Mesothelial cell of epicardium (in vitro differentiated cells): ENCODE measurements around the gene CCDC93. TPM values are rescaled to one million over a fixed set of nuclear protein-coding genes. Genes with fewer than 3 reads are reported as not detected.

Source experiments
- DNase-seq, 2 experiments: peaks; one replicate each; pipeline ENCODE4 v3.0.0; 2021; ENCODE audit warnings: low spot score in 2 of 2; ENCODE audit not compliant: unreplicated experiment in 2 of 2
- H3K27ac Mint-ChIP-seq: 2 replicates; pipeline ENCODE4 v1.8.0; 2021; ENCODE audit warnings: mixed read lengths
- H3K27me3 Mint-ChIP-seq: 2 replicates; pipeline ENCODE4 v1.8.0; 2021; ENCODE audit warnings: low read depth, mixed read lengths
- H3K36me3 Mint-ChIP-seq: 2 replicates; pipeline ENCODE4 v1.8.0; 2021; ENCODE audit warnings: mixed read lengths
- H3K4me1 Mint-ChIP-seq: 2 replicates; pipeline ENCODE4 v1.8.0; 2021; ENCODE audit warnings: mixed read lengths
- H3K4me3 Mint-ChIP-seq: 2 replicates; pipeline ENCODE4 v1.8.0; 2021; ENCODE audit warnings: mild to moderate bottlenecking, moderate library complexity, mixed read lengths
- H3K9me3 Mint-ChIP-seq: 2 replicates; pipeline ENCODE4 v1.8.0; 2021; ENCODE audit warnings: mixed read lengths
- total RNA-seq: library from RNA; stranded (reverse); gene quantifications from 3 replicates; pipeline ENCODE4 v1.2.1, GENCODE V29; 2021
- TF ChIP-seq, protein P1 (sequence below): fragments of 200-600 bp; sonication (generic); IDR thresholded peaks from one replicate; pipeline ENCODE4 v1.5.0; 2021; ENCODE audit warnings: antibody characterized with exemption; ENCODE audit not compliant: unreplicated experiment

The CCDC93 gene
- total RNA-seq, 1 donor from 2014 or later = 46.9 TPM

DNA sequence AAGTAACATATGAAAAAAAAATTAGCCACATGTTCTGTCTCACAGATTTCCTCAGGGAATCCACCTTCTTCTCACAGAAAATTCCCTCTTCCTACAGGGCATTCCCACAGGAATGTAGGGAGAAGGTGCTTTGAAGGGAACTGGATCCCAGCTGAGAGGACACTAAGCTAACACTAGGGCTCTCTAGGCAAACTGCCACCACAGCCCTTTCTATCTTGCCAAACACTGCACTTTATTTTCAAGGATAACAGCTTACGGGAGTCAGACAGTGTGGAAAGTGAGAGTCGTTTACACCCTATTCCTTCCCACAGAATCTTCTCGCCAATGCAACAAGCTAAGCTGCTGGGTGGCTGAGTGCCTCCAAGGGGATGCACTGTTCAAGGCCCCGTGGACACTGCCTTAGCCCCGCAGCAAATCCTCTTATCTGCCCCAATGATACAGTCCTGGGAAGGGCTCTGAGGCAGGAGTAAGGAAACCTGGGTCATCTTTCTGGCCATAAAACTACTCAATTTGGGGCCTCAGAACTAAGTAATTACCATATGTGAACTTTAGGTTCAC lies 76.9 kb downstream of the CCDC93 start:
- TF ChIP-seq, protein P1, sequence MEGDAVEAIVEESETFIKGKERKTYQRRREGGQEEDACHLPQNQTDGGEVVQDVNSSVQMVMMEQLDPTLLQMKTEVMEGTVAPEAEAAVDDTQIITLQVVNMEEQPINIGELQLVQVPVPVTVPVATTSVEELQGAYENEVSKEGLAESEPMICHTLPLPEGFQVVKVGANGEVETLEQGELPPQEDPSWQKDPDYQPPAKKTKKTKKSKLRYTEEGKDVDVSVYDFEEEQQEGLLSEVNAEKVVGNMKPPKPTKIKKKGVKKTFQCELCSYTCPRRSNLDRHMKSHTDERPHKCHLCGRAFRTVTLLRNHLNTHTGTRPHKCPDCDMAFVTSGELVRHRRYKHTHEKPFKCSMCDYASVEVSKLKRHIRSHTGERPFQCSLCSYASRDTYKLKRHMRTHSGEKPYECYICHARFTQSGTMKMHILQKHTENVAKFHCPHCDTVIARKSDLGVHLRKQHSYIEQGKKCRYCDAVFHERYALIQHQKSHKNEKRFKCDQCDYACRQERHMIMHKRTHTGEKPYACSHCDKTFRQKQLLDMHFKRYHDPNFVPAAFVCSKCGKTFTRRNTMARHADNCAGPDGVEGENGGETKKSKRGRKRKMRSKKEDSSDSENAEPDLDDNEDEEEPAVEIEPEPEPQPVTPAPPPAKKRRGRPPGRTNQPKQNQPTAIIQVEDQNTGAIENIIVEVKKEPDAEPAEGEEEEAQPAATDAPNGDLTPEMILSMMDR = no peak
- H3K4me3 Mint-ChIP-seq = no peak overlapping the region
- H3K27ac Mint-ChIP-seq = no peak overlapping the region
- H3K4me1 Mint-ChIP-seq = no peaks in the 10 kb centered on the region
- H3K27me3 Mint-ChIP-seq = no peaks in the 10 kb centered on the region
- no peak for DNase-seq
- peaks cover 24% of the 10 kb centered on the region for H3K36me3 Mint-ChIP-seq
- H3K9me3 Mint-ChIP-seq = no peaks in the 10 kb centered on the region

DNA sequence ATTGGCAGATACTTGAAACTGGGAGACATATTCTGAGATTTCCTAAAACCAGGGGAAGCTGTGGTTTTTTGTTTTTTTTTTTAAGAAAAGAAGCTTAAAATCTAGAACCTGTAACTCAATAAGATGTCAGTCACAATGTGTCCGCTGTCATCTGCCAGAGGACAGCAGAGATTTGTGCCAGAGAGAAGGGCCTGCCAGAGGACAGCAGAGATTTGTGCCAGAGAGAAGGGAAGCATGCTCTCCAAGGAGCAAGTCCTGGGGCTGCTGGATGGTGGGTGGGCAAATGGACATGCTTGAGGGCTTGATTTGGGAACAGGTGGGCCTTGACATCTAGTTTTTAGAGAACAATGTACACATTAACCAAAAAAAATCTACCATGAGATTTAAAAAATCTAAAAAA lies 77.9 kb downstream of the CCDC93 start:
- TF ChIP-seq, protein P1 = no peak
- peaks cover 29% of the 10 kb centered on the region for H3K36me3 Mint-ChIP-seq
- H3K27me3 Mint-ChIP-seq = no peaks in the 10 kb centered on the region
- no peaks in the 10 kb centered on the region for H3K4me1 Mint-ChIP-seq
- no peak for DNase-seq
- no peak overlapping the region for H3K27ac Mint-ChIP-seq
- no peaks in the 10 kb centered on the region for H3K9me3 Mint-ChIP-seq
- H3K4me3 Mint-ChIP-seq = no peak overlapping the region

DNA sequence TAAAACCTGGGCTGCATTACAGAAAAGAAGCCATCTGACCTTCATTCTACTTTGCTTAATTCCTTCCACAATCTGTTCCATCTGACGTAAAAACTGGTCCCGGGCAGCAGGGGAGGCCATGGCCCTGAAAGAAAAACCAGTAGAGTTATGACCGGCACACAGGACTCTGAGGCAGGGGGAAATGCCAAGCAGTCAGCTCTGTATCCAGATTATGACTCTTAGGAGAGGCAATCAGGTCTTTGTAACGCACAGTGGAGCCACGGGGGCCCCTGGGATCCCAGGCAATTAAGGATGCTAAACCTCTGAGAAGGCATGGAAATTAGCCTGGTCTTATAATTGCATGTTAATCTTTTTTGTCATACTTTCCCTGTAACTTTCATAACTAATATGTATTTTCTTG lies 78.4 kb downstream of the CCDC93 start:
- TF ChIP-seq, protein P1 = no peak
- H3K27me3 Mint-ChIP-seq = no peaks in the 10 kb centered on the region
- DNase-seq = no peak
- H3K9me3 Mint-ChIP-seq = no peaks in the 10 kb centered on the region
- peaks cover 33% of the 10 kb centered on the region for H3K36me3 Mint-ChIP-seq
- no peak overlapping the region for H3K4me3 Mint-ChIP-seq
- H3K4me1 Mint-ChIP-seq = no peaks in the 10 kb centered on the region
- H3K27ac Mint-ChIP-seq = no peak overlapping the region

DNA sequence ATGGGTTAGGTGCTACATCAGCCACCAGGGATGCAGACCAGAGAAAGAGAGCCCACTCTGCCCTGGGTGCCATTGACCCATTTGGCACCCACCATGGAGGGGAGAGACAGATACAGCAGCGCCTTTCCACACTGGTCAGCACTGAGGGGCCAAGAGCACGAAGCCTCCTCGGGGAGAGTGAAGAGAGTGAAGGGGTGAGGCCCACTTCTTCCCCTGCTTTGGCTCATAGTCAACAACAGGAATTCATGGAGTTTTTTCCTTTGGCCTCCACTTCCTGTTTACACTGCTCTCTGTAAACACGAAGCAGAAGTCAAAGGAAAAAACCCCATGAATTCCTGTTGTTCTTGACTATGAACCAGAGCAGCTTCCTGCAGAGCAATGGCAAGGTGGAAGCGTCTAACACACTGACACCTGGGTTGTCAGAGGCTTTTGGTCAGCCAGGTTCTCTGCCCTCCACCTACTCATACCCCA lies 80.0 kb downstream of the CCDC93 start:
- Mint-ChIP-seq H3K9me3 (no peaks in the 10 kb centered on the region), H3K4me3 (no peak overlapping the region), H3K36me3 (peaks cover 43% of the 10 kb centered on the region), H3K27ac (no peak overlapping the region), H3K27me3 (no peaks in the 10 kb centered on the region), H3K4me1 (no peaks in the 10 kb centered on the region)
- DNase-seq = no peak
- TF ChIP-seq, protein P1 = no peak

DNA sequence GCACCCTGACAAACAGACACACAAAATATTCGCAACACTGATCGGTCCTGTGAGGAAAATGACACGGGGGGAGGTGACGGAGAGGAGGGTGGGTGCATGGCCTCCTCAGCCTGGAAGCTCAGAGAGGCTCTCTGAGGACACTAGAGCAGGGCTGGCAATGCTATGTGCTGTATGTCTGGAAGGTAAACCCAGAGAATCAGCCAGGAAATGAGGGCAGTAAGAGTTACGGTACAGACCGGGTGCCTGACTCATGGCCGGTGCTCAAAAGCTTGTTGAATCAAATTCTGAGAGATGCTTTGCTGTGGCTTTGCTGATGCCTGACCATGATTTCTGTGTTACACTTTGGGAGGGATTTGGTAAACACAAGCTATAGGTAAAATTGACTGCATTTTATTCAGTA lies 81.9 kb downstream of the CCDC93 start:
- no peak overlapping the region for H3K4me3 Mint-ChIP-seq
- no peak for DNase-seq
- H3K4me1 Mint-ChIP-seq = no peaks in the 10 kb centered on the region
- H3K9me3 Mint-ChIP-seq = peaks cover 9% of the 10 kb centered on the region
- H3K27ac Mint-ChIP-seq = no peak overlapping the region
- no peaks in the 10 kb centered on the region for H3K27me3 Mint-ChIP-seq
- peaks cover 53% of the 10 kb centered on the region for H3K36me3 Mint-ChIP-seq
- TF ChIP-seq, protein P1 = no peak

DNA sequence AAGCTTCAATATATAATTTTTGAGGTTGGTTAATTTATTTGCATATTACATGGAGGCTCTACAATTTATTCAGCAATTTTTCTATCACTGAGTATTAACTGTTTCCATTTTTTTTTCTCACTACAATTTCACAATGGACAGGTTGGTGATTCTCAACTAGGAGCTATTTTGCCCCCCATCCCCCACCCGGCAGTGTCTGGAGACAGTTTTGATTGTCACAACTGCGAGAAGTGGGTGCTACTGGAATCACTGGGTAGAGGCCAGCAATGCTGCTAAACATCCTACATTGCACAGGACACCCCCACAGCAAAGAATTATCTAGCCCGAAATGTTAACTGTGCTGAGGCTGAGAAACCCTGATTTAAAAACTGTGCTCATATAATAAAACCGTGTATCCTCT lies 82.6 kb downstream of the CCDC93 start:
- Mint-ChIP-seq H3K4me3 (no peak overlapping the region), H3K27me3 (no peaks in the 10 kb centered on the region), H3K36me3 (peaks cover 53% of the 10 kb centered on the region), H3K4me1 (no peaks in the 10 kb centered on the region), H3K9me3 (peaks cover 10% of the 10 kb centered on the region), H3K27ac (no peak overlapping the region)
- TF ChIP-seq, protein P1 = no peak
- no peak for DNase-seq
